H1 (cell line): ENCODE data around the gene OR8G5. TPM values are rescaled to one million over a fixed set of nuclear protein-coding genes. Genes with fewer than 3 reads are reported as not detected.

Source experiments
- CTCF ChIA-PET: fragments of 300-600 bp; sonication (Branson Sonifier 250); formaldehyde crosslinking; loops from one replicate; lab custom pipeline; 2021; ENCODE audit not compliant: partially characterized antibody; lab: Charles Lee
- POLR2A ChIA-PET: fragments of 300-600 bp; sonication (Branson Sonifier 250); formaldehyde crosslinking; loops from one replicate; lab custom pipeline; 2021; ENCODE audit warnings: inconsistent platforms; ENCODE audit not compliant: partially characterized antibody; lab: Charles Lee
- DNase-seq, 2 experiments: peaks; one replicate each; pipeline versions ENCODE4 v3.0.0 to v3.0.0-alpha.2; 2010 to 2022; ENCODE audit warnings: low spot score in 2 of 2, low read depth in 1 of 2, mixed read lengths in 1 of 2
- FAIRE-seq: peaks from 2 replicates; lab custom pipeline; 2011; peaks lifted over from hg19 to GRCh38; lab: Jason Lieb, UNC
- H2AFZ ChIP-seq: 2 replicates; pipeline ENCODE4 v1.8.1; 2012; ENCODE audit warnings: low read length, inconsistent platforms
- H2AK5ac ChIP-seq: 2 replicates; pipeline ENCODE4 v1.6.1; 2013; ENCODE audit warnings: low read depth, low read length
- H2BK120ac ChIP-seq: replicated peaks from 2 replicates; pipeline ENCODE3; 2013; ENCODE audit warnings: low read depth, low read length, inconsistent platforms
- H2BK12ac ChIP-seq: 2 replicates; pipeline ENCODE4 v1.6.1; 2013; ENCODE audit warnings: low read depth, low read length
- H2BK15ac ChIP-seq: 2 replicates; pipeline ENCODE4 v1.6.1; 2013; ENCODE audit warnings: low read length
- H2BK20ac ChIP-seq: 2 replicates; pipeline ENCODE4 v1.6.1; 2013; ENCODE audit warnings: low read length
- H2BK5ac ChIP-seq: 2 replicates; pipeline ENCODE4 v1.6.1; 2013; ENCODE audit warnings: low read depth, low read length
- H3K14ac ChIP-seq: 2 replicates; pipeline ENCODE4 v1.6.1; 2013; ENCODE audit warnings: inconsistent platforms; ENCODE audit not compliant: insufficient read length
- H3K18ac ChIP-seq: 2 replicates; pipeline ENCODE4 v1.6.1; 2013; ENCODE audit warnings: low read length; ENCODE audit errors: extremely low read depth
- H3K23ac ChIP-seq: 2 replicates; pipeline ENCODE4 v1.6.1; 2013; ENCODE audit warnings: inconsistent platforms; ENCODE audit not compliant: insufficient read length
- H3K23me2 ChIP-seq: 2 replicates; pipeline ENCODE4 v1.6.1; 2013; ENCODE audit warnings: low read depth, low read length
- H3K27ac ChIP-seq: 2 replicates; pipeline ENCODE4 v1.6.1; 2011; ENCODE audit warnings: low read depth, low read length, inconsistent platforms
- H3K27me3 ChIP-seq, 4 experiments: replicated peaks in 1 of 4; 1 replicate in 1 of 4; 2 replicates in 3 of 4; pipeline versions ENCODE4 v1.6.1 to v1.8.1; 2011 to 2013; ENCODE audit warnings: low read length in 3 of 4, mild to moderate bottlenecking in 3 of 4, inconsistent platforms in 2 of 4, mixed read lengths in 2 of 4, moderate library complexity in 1 of 4; ENCODE audit not compliant: control insufficient read depth in 3 of 4, insufficient read depth in 3 of 4; ENCODE audit errors: extremely low read depth in 1 of 4
- H3K36me3 ChIP-seq, 4 experiments: 2 replicates each; pipeline versions ENCODE4 v1.6.1 to v1.8.1; 2011 to 2013; ENCODE audit warnings: mild to moderate bottlenecking in 4 of 4, low read length in 3 of 4, moderate library complexity in 2 of 4, control low read depth in 1 of 4, inconsistent platforms in 1 of 4; ENCODE audit not compliant: insufficient read depth in 4 of 4, control insufficient read depth in 2 of 4
- H3K4ac ChIP-seq: replicated peaks from 2 replicates; pipeline ENCODE3; 2013; ENCODE audit warnings: low read length, low read depth, mixed read lengths, inconsistent platforms; ENCODE audit not compliant: insufficient read length
- H3K4me1 ChIP-seq, 4 experiments: replicated peaks in 1 of 4; 1 replicate in 1 of 4; 2 replicates in 3 of 4; pipeline versions ENCODE4 v1.6.1 to v1.8.1; 2011 to 2013; ENCODE audit warnings: low read length in 3 of 4, inconsistent platforms in 2 of 4, mixed read lengths in 1 of 4; ENCODE audit not compliant: insufficient read depth in 4 of 4, control insufficient read depth in 3 of 4
- H3K4me2 ChIP-seq, 2 experiments: 2 replicates each; pipeline versions ENCODE4 v1.6.1 to v1.8.1; 2011 to 2013; ENCODE audit warnings: low read depth in 2 of 2, low read length in 2 of 2, control low read depth in 1 of 2, inconsistent platforms in 1 of 2, mild to moderate bottlenecking in 1 of 2; ENCODE audit not compliant: insufficient read depth in 1 of 2
- H3K4me3 ChIP-seq, 4 experiments: fragments of 200-600, 300-600 bp in 1 of 4; sonication (generic), shearing (Covaris generic), sonication (Bioruptor Twin) in 1 of 4; 2 replicates each; pipeline versions ENCODE4 v1.5.1 to v1.8.1; 2011 to 2016; ENCODE audit warnings: low read length in 4 of 4, low read depth in 3 of 4, control low read depth in 2 of 4, inconsistent platforms in 2 of 4, mild to moderate bottlenecking in 2 of 4, mixed read lengths in 1 of 4, moderate library complexity in 1 of 4; ENCODE audit not compliant: insufficient read depth in 2 of 4; ENCODE audit errors: extremely low read depth in 1 of 4
- H3K56ac ChIP-seq: replicated peaks from 2 replicates; pipeline ENCODE3; 2013; ENCODE audit warnings: low read depth, mild to moderate bottlenecking, mixed read lengths, low read length, inconsistent platforms; ENCODE audit not compliant: insufficient read length
- H3K79me1 ChIP-seq: 2 replicates; pipeline ENCODE4 v1.6.1; 2013; ENCODE audit warnings: low read depth, low read length, control low read depth
- H3K79me2 ChIP-seq, 2 experiments: 2 replicates each; pipeline versions ENCODE4 v1.6.1 to v1.8.1; 2012 to 2013; ENCODE audit warnings: low read length in 2 of 2, mild to moderate bottlenecking in 2 of 2, inconsistent platforms in 1 of 2; ENCODE audit not compliant: insufficient read depth in 2 of 2, control insufficient read depth in 1 of 2
- H3K9ac ChIP-seq, 4 experiments: replicated peaks in 1 of 4; 1 replicate in 1 of 4; 2 replicates in 3 of 4; pipeline versions ENCODE4 v1.6.1 to v1.8.1; 2011 to 2013; ENCODE audit warnings: low read depth in 3 of 4, low read length in 3 of 4, control low read depth in 2 of 4, mild to moderate bottlenecking in 2 of 4, moderate library complexity in 2 of 4, inconsistent platforms in 1 of 4; ENCODE audit errors: extremely low read depth in 1 of 4
- H3K9me3 ChIP-seq, 2 experiments: 2 replicates each; pipeline versions ENCODE4 v1.6.1 to v1.8.1; 2012 to 2013; ENCODE audit warnings: mild to moderate bottlenecking in 2 of 2, moderate library complexity in 2 of 2, control low read depth in 1 of 2, inconsistent platforms in 1 of 2, low read depth in 1 of 2, low read length in 1 of 2, mixed read lengths in 1 of 2; ENCODE audit not compliant: insufficient read depth in 2 of 2
- H4K20me1 ChIP-seq, 2 experiments: replicated peaks in 1 of 2; 2 replicates each; pipeline versions ENCODE3 to v1.8.1; 2011 to 2013; ENCODE audit warnings: inconsistent platforms in 2 of 2, low read length in 2 of 2, mild to moderate bottlenecking in 1 of 2; ENCODE audit not compliant: insufficient read depth in 2 of 2, control insufficient read depth in 1 of 2
- H4K5ac ChIP-seq: 2 replicates; pipeline ENCODE4 v1.6.1; 2013; ENCODE audit warnings: low read length, low read depth, mixed read lengths, inconsistent platforms; ENCODE audit not compliant: insufficient read length
- H4K8ac ChIP-seq: 2 replicates; pipeline ENCODE4 v1.8.0; 2013; ENCODE audit warnings: mild to moderate bottlenecking, moderate library complexity, low read length, inconsistent platforms; ENCODE audit not compliant: insufficient read depth; ENCODE audit errors: extremely low read depth
- H4K91ac ChIP-seq: replicated peaks from 2 replicates; pipeline ENCODE3; 2013; ENCODE audit warnings: low read length, mixed read lengths, inconsistent platforms; ENCODE audit not compliant: insufficient read length
- CBX5 ChIP-seq: fragments of 300-800, 300-1000 bp; sonication (generic); IDR thresholded peaks from 2 replicates; pipeline ENCODE4 v1.7.1; 2016; ENCODE audit warnings: antibody characterized with exemption, low read length, low read depth
- CBX8 ChIP-seq: fragments of 300-800, 300-1000 bp; sonication (generic); IDR thresholded peaks from 2 replicates; pipeline ENCODE4 v1.7.1; 2016; ENCODE audit warnings: low read depth, low read length, borderline replicate concordance
- GABPA ChIP-seq: IDR thresholded peaks from 2 replicates; pipeline ENCODE4 v1.6.1; 2011; ENCODE audit warnings: mild to moderate bottlenecking, low read length, moderate library complexity, borderline replicate concordance; ENCODE audit not compliant: insufficient read depth
- JUND ChIP-seq: IDR thresholded peaks from 2 replicates; pipeline ENCODE4 v1.6.1; 2011; ENCODE audit warnings: mild to moderate bottlenecking, improper control_type of control experiment, low read length
- MAFK ChIP-seq: IDR thresholded peaks from 2 replicates; pipeline ENCODE4 v1.6.1; 2012; ENCODE audit warnings: low read depth, mild to moderate bottlenecking, improper control_type of control experiment, low read length
- NRF1 ChIP-seq: IDR thresholded peaks from 2 replicates; pipeline ENCODE4 v1.6.1; 2011; ENCODE audit warnings: mild to moderate bottlenecking, low read depth, low read length, improper control_type of control experiment
- SP2 ChIP-seq: IDR thresholded peaks from 2 replicates; pipeline ENCODE4 v1.6.1; 2012; ENCODE audit warnings: mild to moderate bottlenecking, low read length, inconsistent platforms
- TAF7 ChIP-seq: optimal IDR thresholded peaks from 2 replicates; pipeline ENCODE3; 2011; ENCODE audit warnings: low read depth, mild to moderate bottlenecking, inconsistent platforms, low read length, moderate library complexity, borderline replicate concordance
- TCF12 ChIP-seq: IDR thresholded peaks from 2 replicates; pipeline ENCODE4 v1.6.1; 2011; ENCODE audit warnings: low read depth, mild to moderate bottlenecking, low read length
- YY1 ChIP-seq: IDR thresholded peaks from 2 replicates; pipeline ENCODE4 v1.6.1; 2011; ENCODE audit warnings: low read depth, mild to moderate bottlenecking, low read length
- WGBS, 2 experiments: shearing (Covaris generic) in 1 of 2; methylation state at CpG; one replicate each; pipeline versions ENCODE4 v1.1.6 to v1.1.7; 2013 to 2015; ENCODE audit warnings: low lambda C conversion rate in 2 of 2, mixed read lengths in 2 of 2, inconsistent platforms in 1 of 2, low coverage in 1 of 2, missing lambda C conversion rate in 1 of 2; ENCODE audit not compliant: insufficient replicate concordance in 2 of 2, insufficient coverage in 1 of 2, insufficient read length in 1 of 2; ENCODE audit errors: extremely low coverage in 1 of 2, missing lambda C conversion rate in 1 of 2; 5-methylcytosine and 5-hydroxymethylcytosine counted together
- polyA plus RNA-seq, 7 experiments: library from polyadenylated mRNA; depleted of rRNA in 3 of 7; stranded (reverse) in 5 of 7; unstranded in 2 of 7; fragments of >200 nt in 5 of 7; fragments of 200-250 nt in 2 of 7; gene quantifications; 1 replicate in 5 of 7; 2 replicates in 1 of 7; 4 replicates in 1 of 7; pipeline versions ENCODE4 v1.2.1 to v1.2.3, GENCODE V29; 2011 to 2013; ENCODE audit warnings: missing spikeins in 2 of 7, mixed read lengths in 2 of 7
- total RNA-seq: library from RNA; stranded (reverse); fragmentation: NEBNext Ultra II Directional; extraction: Animal tissue kit (Norgen Biotek cat#: 25700); gene quantifications from 2 replicates; pipeline ENCODE4 v1.2.1, GENCODE V29; 2021
- TF ChIP-seq, protein P1 (sequence below): IDR thresholded peaks from 2 replicates; pipeline ENCODE4 v1.6.1; 2011; ENCODE audit warnings: low read depth, mild to moderate bottlenecking, low read length; ENCODE audit not compliant: insufficient read depth

OR8G5 gene
- total and polyA plus RNA-seq, 2 of the 8 experiments (the other 6 are each of a cell fraction or from before 2014, with no cell fraction given): not detected

DNA sequence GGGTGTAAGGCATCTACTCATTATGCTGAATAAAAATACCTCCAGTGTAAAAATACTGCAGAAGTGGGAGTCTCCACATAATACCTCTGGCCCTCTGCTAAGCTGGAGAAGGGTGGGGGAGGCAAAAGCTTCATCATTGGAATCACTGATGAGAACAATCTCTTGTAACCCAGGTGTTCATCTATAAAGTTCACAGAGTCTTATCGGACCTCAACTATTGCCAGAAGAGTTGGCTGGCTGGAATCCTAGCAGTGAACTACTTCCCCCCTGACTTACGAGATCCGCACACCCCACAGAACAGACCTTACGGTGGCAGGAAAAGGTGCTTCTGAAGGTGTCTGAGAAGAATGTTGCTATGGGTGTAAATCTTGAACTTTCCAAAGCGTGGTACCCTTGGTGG, 55.1 kb downstream of the OR8G5 start:
- no peaks in the 10 kb centered on the region; the same call in 1 of the 2 replicates for H3K23me2 ChIP-seq
- no peak overlapping the region for H4K91ac ChIP-seq
- H3K9ac ChIP-seq: no peak overlapping the region
- H2BK15ac ChIP-seq: no peak overlapping the region
- H2AFZ ChIP-seq: no peak overlapping the region
- no peak overlapping the region for H2BK20ac ChIP-seq
- H3K79me1 ChIP-seq: no peaks in the 10 kb centered on the region
- H3K4me1 ChIP-seq: no peaks in the 10 kb centered on the region
- no peak overlapping the region for H3K56ac ChIP-seq
- no peaks in the 10 kb centered on the region for H3K9me3 ChIP-seq
- no peaks in the 10 kb centered on the region for H4K20me1 ChIP-seq
- no peak overlapping the region for H2BK5ac ChIP-seq
- DNase-seq (no peak), FAIRE-seq (no peak)
- no peak overlapping the region for H3K14ac ChIP-seq
- 97% methylated on average over 5 of the region's 5 CpGs; no CpG with 5 or more reads in 1 of the 2 experiments for WGBS, 2 experiments
- H3K4me2 ChIP-seq: no peak overlapping the region
- no peaks in the 10 kb centered on the region for H3K27me3 ChIP-seq
- H2BK120ac ChIP-seq: no peak overlapping the region
- POLR2A ChIA-PET: no interaction called here
- no peak overlapping the region for H3K18ac ChIP-seq
- no peak overlapping the region for H2AK5ac ChIP-seq
- TF ChIP-seq TCF12 (no peak), MAFK (no peak), SP2 (no peak), YY1 (no peak), CBX8 (no peak), CBX5 (no peak), JUND (no peak), GABPA (no peak), NRF1 (no peak), TAF7 (no peak)
- TF ChIP-seq, protein P1, sequence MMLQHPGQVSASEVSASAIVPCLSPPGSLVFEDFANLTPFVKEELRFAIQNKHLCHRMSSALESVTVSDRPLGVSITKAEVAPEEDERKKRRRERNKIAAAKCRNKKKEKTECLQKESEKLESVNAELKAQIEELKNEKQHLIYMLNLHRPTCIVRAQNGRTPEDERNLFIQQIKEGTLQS: no peak
- H3K4me3 ChIP-seq: no peak overlapping the region
- H3K27ac ChIP-seq: no peak overlapping the region
- H3K79me2 ChIP-seq: no peaks in the 10 kb centered on the region
- no peak overlapping the region for H2BK12ac ChIP-seq
- no peak overlapping the region for H4K5ac ChIP-seq
- H3K36me3 ChIP-seq: no peaks in the 10 kb centered on the region
- no peak overlapping the region for H3K23ac ChIP-seq
- H4K8ac ChIP-seq: no peak overlapping the region
- H3K4ac ChIP-seq: no peak overlapping the region
- CTCF ChIA-PET: no interaction called here
